ENCODE results near the gene OSTF1.

- no peak for TF ChIP-seq CTCF (IDR thresholded peaks at IDR 0.05; ENCODE audit: extremely low read depth in 1 of 2, insufficient read depth in 1 of 2, low read depth in 1 of 2, low read length in 2 of 2)
- TF ChIP-seq EZH2 (IDR thresholded peaks at IDR 0.05; ENCODE audit: borderline replicate concordance, low read depth, low read length, severe bottlenecking) = no peak
- TF ChIP-seq MAX (IDR thresholded peaks at IDR 0.05; ENCODE audit: insufficient read depth, insufficient read length) = no peak
- TF ChIP-seq POLR2A (IDR thresholded peaks at IDR 0.05; ENCODE audit: low read depth, low read length) = no peak
Observed at GRCh38 chr9:75086541-75087288, 1.6 kb upstream of the OSTF1 start.
